RCC 7860 (cell line): Measurements from ENCODE around the gene FGFRL1.

Source experiments
- DNase-seq: peaks from one replicate; pipeline ENCODE4 v3.0.0-alpha.2; 2015; ENCODE audit warnings: low spot score
- FAIRE-seq: peaks from 2 replicates; lab custom pipeline; 2012; peaks lifted over from hg19 to GRCh38; lab: Jason Lieb, UNC

The FGFRL1 gene

GRCh38 chr4:1036976-1037810, 25.8 kb downstream of the FGFRL1 start:
- FAIRE-seq, result no peak

GRCh38 chr4:1038948-1039492, 27.6 kb downstream of the FGFRL1 start:
- DNase-seq, result no peak
- no peak for FAIRE-seq

More at GRCh38 chr4:1036976-1037810, 25.8 kb downstream of the FGFRL1 start:
- DNase-seq, result no peak

DNA sequence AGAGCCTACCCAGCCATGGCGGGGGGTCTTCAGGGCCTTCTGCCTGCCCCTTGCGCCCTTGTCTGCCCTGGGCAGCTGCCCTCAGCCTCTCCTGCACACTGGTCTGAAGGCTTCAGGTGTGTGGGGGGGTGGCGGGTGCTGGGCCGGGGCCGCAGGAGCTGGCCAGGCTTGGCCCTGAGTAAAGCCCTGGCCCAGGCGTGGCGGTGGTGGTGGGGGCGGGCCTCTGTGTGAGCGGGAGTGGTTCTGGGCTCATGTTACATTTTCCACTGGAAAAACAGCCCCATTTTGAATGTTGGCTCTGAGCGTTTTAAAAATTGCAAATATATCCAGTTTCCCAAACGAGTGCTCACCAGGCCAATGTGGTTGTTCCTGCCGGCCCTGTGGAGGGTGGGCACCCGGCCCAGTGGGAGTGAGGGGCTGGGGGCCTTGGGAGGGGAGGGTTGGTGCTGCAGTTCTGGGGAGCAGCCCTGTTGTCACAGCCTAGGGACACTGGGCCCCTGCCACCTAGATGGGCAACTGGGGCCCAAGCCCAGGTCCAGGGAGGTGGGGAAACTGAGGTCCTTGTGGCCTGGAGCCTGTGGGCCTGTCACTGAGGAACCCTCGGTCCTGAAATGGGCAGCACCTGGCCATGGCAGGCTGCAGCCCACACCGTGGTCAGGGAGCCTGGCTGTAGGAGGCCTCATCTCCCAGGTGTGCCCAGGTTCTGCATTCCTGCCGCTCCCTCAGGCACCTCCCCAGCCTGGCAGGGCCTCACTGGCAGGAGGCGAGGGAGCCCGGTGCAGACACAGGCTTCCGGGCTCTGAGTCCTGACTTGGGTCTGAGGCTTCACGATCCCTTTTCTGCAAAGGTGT, 28.3 kb downstream of the FGFRL1 start:
- DNase-seq, result no peak
- FAIRE-seq, result no peak

GRCh38 chr4:1040344-1041146, 29.1 kb downstream of the FGFRL1 start:
- DNase-seq, result no peak
- FAIRE-seq, result no peak

DNA sequence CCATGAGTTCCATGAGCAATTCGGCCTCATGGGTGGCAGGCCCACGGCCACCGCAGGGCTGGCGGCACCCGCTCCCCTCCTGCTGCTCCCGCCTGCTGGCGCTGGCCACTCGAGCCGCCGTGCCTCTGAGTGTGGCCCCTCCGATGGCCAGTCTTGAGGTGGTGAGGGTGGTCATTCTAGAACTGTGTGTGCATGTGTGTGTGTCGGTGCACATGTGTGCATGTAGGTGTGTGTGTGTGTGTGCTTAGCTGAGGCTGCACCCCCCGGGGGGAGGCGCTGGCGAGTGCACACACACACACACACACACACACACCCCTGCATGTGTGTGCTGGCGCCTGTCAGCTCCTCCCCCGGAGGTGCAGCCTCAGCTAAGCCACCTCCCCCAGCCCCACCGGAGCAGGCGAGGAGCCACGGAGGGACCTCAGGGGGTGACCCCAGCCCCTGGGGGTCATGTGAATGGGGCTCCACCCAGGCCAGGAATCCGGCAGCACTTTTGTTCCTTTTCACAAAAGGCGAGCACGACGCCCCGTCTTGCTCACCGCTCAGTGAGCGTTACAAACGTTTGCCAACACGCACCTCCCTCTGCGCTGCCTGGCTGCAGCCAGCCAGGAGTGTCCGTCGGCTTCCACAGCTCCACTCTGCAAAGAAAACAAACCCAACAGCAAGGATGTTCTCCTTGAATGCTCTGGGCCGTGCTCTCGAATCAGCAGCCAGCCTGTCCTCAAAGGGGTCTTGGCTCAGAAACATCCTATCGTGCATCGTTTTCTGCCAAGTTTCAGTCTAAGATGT, 29.9 kb downstream of the FGFRL1 start:
- DNase-seq (peak; percentile 55), FAIRE-seq (no peak)

- DNase-seq, result no peak
- no peak for FAIRE-seq
These were observed 30.5 kb downstream of the FGFRL1 start for GRCh38 chr4:1041936-1042330.

DNA sequence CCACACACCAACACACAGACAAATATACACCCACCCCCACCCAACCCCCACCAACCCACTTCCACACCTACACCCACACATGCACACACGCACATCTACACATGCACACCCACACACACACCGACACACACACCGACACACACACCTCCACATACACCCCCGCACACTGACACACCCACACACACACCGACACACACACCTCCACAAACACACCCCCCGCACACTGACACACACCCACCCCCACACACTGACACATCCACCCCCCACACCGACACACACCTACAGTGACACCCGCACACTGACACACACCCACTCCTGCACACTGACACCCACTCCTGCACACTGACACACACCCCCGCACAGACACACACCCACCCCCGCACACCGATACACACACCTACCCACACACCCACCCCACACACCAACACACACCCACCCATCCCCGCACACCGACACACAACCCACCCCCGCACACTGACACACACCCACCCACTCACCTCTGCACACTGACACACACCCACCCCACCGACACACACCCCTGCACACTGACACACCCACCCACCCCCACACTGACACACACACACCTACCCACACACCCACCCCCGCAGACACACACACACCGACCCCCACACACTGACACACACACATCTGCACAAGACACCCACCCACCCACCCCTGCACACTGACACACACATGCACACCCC, 31.1 kb downstream of the FGFRL1 start:
- no peak for FAIRE-seq

GRCh38 chr4:1043162-1043561, 31.7 kb downstream of the FGFRL1 start:
- DNase-seq (no peak), FAIRE-seq (no peak)

More for the DNA sequence above, 31.1 kb downstream of the FGFRL1 start:
- no peak for DNase-seq

DNA sequence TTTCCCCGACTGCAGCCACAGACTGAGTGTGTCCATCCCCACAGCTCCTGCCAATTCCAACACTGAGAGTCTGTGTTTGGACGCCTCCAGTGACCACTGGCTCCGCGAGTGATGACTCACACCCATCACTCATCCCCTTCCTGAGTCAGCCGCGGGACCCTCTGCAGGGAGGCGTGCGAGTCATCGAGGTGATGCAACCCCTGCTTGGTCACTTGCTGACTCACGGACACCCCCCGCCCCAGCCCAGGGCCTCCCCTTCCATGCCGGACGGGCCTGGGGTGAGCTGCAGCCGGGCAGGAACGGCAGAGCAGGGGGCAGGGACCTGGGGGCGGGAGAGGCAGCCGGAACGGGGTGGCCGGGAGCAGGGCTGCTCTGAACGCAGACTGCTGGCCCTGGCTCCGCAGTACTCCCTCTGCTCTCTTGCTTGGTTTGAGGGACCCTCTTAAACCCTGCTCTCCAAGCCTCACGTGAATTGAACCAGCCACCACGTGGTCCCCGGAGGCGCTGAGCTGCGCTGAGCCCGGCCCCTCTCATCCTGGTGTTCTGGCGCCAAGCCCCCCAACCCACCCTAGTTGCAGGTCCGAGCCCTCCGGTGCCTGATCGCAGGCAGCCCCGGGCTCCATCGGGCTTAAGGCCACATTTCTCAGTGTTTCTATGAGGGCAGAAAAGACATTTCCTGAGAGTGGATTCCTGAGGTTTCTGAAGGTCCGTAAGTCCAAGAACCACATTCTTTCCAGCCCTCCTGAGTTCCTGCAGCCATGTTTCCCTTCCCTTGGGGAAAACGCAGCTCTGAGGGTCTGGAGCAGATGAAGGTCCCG, 32.4 kb downstream of the FGFRL1 start:
- peak; percentile 99 for DNase-seq
- peak; percentile 97 for FAIRE-seq

DNA sequence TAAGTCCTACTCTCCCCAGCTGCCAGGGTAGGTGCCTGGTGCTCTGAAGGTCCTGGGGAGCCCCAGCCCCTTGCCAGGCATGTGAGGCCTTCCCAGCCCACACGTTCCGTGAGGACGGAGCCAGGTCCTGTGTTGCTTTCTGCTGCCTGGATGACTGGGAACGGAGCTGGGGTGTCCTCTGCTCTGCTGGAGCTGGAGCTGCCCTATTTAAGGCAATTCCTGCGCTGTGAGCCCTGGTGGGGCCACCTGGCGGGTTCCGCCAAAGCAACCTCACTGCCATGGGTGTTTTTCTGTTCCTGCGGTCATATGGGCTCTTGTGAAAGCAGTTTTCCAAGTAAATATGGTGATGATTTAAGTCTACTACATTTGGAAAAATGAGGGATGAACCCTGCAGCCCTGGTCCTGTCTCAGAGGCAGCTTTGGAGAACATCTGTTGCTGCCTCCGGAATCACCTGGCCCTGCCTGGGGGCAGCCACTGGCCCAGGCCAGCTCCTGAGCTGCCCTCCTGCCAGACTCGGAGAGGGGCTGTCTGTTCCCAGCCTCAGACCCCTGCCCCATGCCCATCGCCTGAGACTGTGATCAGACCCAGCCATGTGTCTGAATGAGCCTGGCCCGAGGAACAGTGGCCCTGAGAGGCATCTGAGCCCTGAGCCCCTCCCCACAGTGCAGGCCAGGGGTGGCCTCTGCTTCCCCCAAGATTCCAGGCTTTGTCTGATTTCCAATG, 33.2 kb downstream of the FGFRL1 start:
- DNase-seq (no peak), FAIRE-seq (no peak)

- FAIRE-seq (no peak), DNase-seq (no peak)
These were observed 33.8 kb downstream of the FGFRL1 start for GRCh38 chr4:1045193-1045594.

GRCh38 chr4:1045595-1046201, 34.3 kb downstream of the FGFRL1 start:
- DNase-seq (no peak), FAIRE-seq (no peak)

DNA sequence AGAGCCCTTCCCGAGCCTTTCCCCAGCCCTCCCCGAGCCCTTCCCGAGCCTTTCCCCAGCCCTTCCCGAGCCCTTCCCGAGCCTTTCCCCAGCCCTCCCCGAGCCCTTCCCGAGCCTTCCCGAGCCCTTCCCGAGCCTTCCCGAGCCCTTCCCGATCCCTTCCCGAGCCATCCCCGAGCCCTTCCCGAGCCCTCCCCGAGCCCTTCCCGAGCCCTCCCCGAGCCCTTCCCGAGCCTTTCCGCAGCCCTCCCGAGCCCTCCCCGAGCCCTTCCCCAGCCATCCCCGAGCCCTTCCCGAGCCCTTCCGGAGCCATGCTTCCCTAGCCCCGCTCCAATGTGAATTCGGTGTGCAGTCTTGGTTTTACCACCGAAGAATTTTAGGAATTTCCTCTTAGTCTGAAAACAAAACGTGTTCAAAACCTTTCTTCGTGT, 35.2 kb downstream of the FGFRL1 start:
- FAIRE-seq, result peak; percentile 48
- DNase-seq, result peak; percentile 22

DNA sequence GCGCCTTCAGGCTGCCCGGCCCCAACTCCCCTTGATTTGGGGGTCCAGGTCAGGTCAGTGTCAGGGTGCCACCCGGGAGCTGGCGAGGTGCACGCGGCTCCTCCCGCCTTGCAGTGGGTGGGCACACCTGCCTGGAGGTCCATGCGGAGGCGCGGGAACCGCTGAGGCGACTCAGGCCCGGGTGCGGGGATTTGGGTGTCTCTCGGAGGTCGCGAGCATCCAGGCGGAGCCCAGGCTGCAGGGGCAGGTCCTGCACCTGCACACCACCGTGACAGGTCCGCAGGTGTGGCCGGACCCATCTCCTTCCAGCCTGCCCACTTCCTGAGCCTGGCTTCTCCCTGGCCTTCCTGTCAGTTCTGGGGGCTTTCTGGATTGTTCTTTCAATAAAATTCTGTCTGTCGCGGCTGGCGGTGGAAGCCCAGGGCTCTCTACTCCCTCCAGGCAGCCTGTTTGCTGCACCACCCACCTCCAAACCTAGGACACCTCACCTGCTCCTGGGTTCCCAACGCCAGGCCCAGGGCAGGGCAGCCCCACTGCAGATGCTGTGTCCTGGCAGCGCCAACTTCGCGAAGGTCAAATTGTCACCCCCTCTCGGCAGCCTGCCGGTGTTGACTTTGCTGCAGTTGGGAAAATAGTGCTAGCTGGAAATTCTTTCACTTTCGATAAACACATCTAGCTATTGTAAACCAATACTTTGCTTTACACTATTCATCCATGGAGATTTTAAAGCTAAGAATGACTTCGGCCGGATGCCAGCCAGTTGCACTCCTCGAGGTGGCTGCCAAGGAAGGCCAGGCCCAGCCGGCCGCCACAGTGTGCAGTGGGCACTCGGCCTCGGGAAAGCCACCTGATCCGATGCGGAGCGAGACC, 35.9 kb downstream of the FGFRL1 start:
- DNase-seq (no peak), FAIRE-seq (no peak)

DNA sequence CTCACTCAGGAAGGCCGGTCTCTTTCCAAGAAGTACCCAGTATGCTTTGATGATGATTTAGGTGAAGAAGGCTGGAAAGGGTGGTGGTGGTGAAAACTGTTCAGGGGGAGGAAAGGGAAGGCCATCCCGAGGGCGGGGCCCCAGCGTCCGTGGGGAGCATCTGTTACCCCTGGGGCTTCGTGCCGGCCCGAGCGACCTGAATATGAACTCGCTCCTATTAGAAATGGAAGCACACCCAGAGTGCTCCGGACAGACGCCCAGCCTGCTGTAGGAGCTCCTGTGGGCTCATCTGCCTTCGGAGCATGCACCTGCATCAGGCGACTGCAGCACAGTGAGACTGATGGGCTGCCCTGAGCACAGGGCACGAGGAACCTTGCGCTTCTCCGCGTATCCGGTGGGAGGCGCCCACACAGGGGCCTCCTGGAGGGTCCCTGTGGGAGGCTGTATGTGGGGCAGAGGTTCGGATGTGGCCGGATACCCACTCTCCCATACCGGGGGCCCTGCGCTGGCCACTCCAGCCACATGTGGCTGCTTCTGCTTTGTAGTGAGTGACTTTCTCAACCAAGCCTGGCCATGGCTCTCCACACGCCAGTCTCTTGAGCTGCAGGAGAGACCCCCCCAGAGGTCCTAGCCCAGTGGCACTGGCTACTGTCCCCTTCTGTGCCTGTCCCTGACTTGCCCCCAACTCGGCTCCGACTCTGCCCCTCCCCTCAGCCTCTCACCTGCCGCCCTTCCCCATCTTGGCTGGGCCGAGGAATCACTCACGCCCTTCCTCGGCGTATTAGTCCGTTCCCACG, 36.7 kb downstream of the FGFRL1 start:
- no peak for DNase-seq
- no peak for FAIRE-seq
